Thyroid gland (tissue), 4 donors: ENCODE results near the gene ESPN. TPM values are rescaled to one million over a fixed set of nuclear protein-coding genes. Genes with fewer than 3 reads are reported as not detected.

Experiments
- DNase-seq, 2 donors: peaks; one replicate each; pipeline ENCODE4 v3.0.0-alpha.2; 2019
- H3K27ac ChIP-seq, 3 donors: fragments of 200-600 bp; sonication (generic); 1 replicate in 2 of 3; 2 replicates in 1 of 3; pipeline ENCODE4 v1.5.1; 2016 to 2019; ENCODE audit warnings: mild to moderate bottlenecking in 1 of 3, moderate library complexity in 1 of 3
- H3K27me3 ChIP-seq: fragments of 200-600 bp; sonication (generic); one replicate; pipeline ENCODE4 v1.5.1; 2019
- H3K36me3 ChIP-seq, 2 donors: fragments of 200-600 bp; sonication (generic); one replicate each; pipeline ENCODE4 v1.5.1; 2016 to 2019
- H3K4me1 ChIP-seq, 2 donors: fragments of 200-600 bp; sonication (generic); one replicate each; pipeline ENCODE4 v1.5.1; 2017 to 2019
- H3K4me3 ChIP-seq, 3 donors: fragments of 200-600 bp; sonication (generic); replicated peaks in 1 of 3; 1 replicate in 2 of 3; 2 replicates in 1 of 3; pipeline ENCODE4 v1.5.1; 2016; ENCODE audit warnings: mild to moderate bottlenecking in 1 of 3
- H3K9me3 ChIP-seq: fragments of 200-600 bp; sonication (generic); one replicate; pipeline ENCODE4 v1.5.1; 2017
- POLR2A ChIP-seq, 2 donors: fragments of 450-650 bp; IDR thresholded peaks; one replicate each; pipeline ENCODE4 v1.6.1; 2017; ENCODE audit warnings: antibody characterized with exemption in 2 of 2, mild to moderate bottlenecking in 2 of 2, moderate library complexity in 1 of 2
- WGBS, 2 donors: methylation state at CpG; one replicate each; pipeline ENCODE4 v1.1.5; 2017; 5-methylcytosine and 5-hydroxymethylcytosine counted together
- intact Hi-C: fragments of 100-400 bp; cut with DNase I; formaldehyde crosslinking; loops from one replicate; pipeline ENCODE4 v1.15.1; 2023
- total RNA-seq, 4 donors: library from RNA; depleted of rRNA; stranded (reverse); fragments of >200 nt; gene quantifications; one replicate each; pipeline ENCODE4 v1.2.3, GENCODE V29; 2016
- TF ChIP-seq, protein P1 (sequence below), 6 experiments: fragments of 200-600 bp in 3 of 6; fragments of 450-650 bp in 3 of 6; sonication (generic) in 3 of 6; IDR thresholded peaks; one replicate each; pipeline ENCODE4 v1.5.1; 2016 to 2019; ENCODE audit warnings: antibody characterized with exemption in 6 of 6, mild to moderate bottlenecking in 2 of 6, inconsistent platforms in 1 of 6, moderate library complexity in 1 of 6

The ESPN gene
- total RNA-seq, 4 donors from 2014 or later = 0.67 to 5.2 TPM; not detected in 2

DNA sequence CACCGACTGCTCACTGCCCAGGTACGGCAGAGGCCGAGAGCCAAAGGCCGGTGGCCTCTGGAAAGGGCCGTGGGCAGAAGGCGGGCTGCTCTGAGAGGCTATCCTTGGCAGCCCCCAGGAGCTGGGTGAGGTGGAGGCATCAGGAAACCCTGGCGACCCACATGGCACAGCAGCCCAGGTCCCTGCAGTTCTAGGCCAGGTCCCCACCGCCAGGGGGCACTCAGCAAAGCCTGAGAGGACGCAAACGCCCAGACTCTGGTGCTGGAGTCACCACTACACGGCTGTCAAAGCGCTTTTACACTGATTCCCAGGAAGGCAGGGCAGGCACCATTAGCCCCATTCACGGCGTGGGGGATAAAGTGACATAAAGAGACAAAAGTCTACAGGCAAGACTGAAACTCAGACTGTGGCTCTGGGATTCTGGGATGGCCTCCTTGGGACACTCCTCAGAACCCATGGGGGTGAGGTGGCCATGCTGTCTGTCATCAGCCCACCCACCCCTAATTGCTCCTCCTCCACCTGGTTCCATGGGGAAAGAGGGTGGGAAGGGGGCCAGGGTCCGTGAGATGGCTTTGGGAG, 61.9 kb downstream of the ESPN start:
- TF ChIP-seq POLR2A (IDR thresholded peaks at IDR 0.05) = no peak
- TF ChIP-seq, protein P1, sequence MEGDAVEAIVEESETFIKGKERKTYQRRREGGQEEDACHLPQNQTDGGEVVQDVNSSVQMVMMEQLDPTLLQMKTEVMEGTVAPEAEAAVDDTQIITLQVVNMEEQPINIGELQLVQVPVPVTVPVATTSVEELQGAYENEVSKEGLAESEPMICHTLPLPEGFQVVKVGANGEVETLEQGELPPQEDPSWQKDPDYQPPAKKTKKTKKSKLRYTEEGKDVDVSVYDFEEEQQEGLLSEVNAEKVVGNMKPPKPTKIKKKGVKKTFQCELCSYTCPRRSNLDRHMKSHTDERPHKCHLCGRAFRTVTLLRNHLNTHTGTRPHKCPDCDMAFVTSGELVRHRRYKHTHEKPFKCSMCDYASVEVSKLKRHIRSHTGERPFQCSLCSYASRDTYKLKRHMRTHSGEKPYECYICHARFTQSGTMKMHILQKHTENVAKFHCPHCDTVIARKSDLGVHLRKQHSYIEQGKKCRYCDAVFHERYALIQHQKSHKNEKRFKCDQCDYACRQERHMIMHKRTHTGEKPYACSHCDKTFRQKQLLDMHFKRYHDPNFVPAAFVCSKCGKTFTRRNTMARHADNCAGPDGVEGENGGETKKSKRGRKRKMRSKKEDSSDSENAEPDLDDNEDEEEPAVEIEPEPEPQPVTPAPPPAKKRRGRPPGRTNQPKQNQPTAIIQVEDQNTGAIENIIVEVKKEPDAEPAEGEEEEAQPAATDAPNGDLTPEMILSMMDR (IDR thresholded peaks at IDR 0.05) = peak; percentile 51 to 86 (median 80)
- Histone ChIP-seq H3K4me1 (peaks cover 10 to 39% of the 10 kb centered on the region in 2 donors), H3K36me3 (no peaks in the 10 kb centered on the region), H3K9me3 (no peaks in the 10 kb centered on the region), H3K27me3 (peaks cover 3% of the 10 kb centered on the region), H3K27ac (no peak overlapping the region), H3K4me3 (no peak overlapping the region)
- WGBS, 2 donors = 5 to 7% methylated on average over 4 to 8 of the region's 15 CpGs
- intact Hi-C loops = loop anchor here (5.0 kb wide), 1 partner anchor 161 kb away; no protein-coding TSS in a partner anchor
- DNase-seq = peak; percentile 84 to 88

DNA sequence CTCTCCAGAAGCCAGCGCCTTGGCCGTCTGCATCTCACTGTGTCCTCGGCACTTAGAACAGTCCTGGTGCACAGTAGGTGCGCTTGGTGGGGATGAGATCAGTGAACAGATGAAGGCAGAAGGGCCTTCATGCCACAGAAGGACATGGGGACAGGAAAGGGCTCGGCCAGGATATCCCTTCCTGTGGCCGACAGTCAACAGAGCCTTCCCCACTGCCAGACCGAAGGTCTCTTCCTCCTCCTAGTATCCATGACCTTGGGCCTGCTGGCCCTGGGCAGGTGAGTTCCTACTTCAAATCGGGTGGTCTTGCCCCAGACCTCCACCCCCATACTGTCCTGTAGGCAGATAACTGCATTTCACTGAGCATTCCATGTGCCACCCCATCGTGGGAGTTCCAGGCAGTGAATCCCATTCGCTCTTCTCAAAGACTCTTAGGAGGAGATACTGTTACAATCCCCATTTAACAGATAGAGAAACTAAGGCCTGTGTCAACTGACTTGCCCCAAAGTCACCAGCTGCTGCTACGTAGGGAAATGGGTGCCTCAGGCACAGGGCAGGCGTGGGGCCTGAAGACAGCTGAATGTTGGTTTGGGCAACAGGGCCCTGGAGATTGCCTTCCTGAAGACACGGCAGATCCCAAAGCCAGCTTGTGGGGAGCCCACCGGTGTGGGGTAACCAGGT, 63.4 kb downstream of the ESPN start:
- Histone ChIP-seq H3K36me3 (no peaks in the 10 kb centered on the region), H3K9me3 (no peaks in the 10 kb centered on the region), H3K27ac (no peak overlapping the region), H3K4me1 (peaks cover 10 to 46% of the 10 kb centered on the region in 2 donors), H3K27me3 (peaks cover 3% of the 10 kb centered on the region), H3K4me3 (no peak overlapping the region)
- intact Hi-C loops = loop anchor here (5.0 kb wide), 1 partner anchor 159 kb away; no protein-coding TSS in a partner anchor
- no peak for DNase-seq
- 85 to 92% methylated on average over 11 to 14 of the region's 14 CpGs for WGBS, 2 donors
- TF ChIP-seq POLR2A (IDR thresholded peaks at IDR 0.05) = no peak

DNA sequence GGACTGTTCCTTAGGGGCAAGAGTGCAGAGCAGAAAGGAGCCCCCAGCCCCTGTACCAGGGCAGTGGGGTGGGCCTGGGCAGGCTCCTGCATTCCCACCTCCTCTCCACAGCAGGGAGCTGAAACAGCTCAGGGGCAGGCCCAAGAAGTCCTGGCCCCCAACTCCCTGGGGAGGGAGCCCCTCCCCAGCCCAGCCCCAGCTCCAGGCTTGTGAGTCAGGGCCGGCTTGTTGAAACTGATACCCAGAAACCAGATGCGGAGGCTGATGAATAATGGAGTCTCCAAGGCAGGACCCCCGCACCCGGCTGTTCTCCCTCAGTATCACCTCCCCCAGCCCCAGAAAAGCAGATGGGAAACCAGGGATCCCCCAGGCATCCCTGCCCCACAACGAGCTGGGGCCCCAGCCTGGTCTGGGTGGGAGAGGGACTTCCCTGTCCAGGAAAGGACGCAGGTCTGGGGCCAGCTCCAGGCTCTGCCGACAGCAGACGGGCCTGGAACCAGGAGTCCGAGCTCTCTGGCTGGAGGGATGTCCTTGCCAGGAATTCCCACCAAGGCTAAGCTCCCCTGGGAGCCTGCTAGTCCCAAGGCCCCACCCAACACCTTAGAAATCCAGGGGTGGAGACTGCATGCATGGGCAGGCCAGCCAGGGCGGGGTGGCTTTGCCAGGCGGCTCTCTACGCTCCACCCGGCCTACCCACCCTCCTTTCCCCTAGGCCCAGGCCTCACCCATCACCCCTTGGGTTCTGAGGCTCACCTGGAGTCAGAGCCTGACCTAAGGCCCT, 64.2 kb downstream of the ESPN start:
- no peak overlapping the region for H3K4me3 ChIP-seq

DNA sequence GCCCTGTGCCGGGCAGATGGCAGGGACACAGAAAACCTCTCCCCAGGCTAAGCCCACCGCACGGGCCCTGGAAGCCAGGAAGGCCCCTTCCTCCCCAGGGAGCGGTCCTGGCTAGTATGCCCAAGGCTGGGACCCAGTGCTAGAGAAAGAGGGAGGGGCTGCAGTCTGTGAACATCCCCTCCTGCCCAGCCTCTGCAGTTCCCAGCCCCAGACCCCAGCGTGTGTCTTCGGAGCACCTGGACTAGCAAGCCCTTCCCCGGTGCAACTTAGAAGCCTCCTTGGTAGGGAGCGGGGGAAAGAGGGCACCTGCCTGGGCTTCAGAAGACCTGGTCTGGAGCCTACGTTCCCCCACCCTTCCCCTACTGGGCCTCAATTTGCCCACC, 64.8 kb downstream of the ESPN start:
- Histone ChIP-seq H3K9me3 (no peaks in the 10 kb centered on the region), H3K4me1 (peaks cover 10 to 46% of the 10 kb centered on the region in 2 donors), H3K4me3 (no peak overlapping the region), H3K27ac (no peak overlapping the region), H3K27me3 (peaks cover 3% of the 10 kb centered on the region), H3K36me3 (no peaks in the 10 kb centered on the region)
- no peak for DNase-seq
- intact Hi-C loops = loop anchor here (5.0 kb wide), 1 partner anchor 158 kb away; no protein-coding TSS in a partner anchor
- WGBS, 2 donors = 85 to 89% methylated on average over 5 to 7 of the region's 9 CpGs
- peak in 1 of 2 donors; percentile 24 for TF ChIP-seq POLR2A (IDR thresholded peaks at IDR 0.05)
- TF ChIP-seq, protein P1 (IDR thresholded peaks at IDR 0.05) = no peak

More for the DNA sequence above, 64.2 kb downstream of the ESPN start:
- Histone ChIP-seq H3K27me3 (peaks cover 3% of the 10 kb centered on the region), H3K27ac (no peak overlapping the region), H3K36me3 (no peaks in the 10 kb centered on the region), H3K4me1 (peaks cover 10 to 46% of the 10 kb centered on the region in 2 donors), H3K9me3 (no peaks in the 10 kb centered on the region)
- no peak for DNase-seq
- TF ChIP-seq, protein P1 (IDR thresholded peaks at IDR 0.05) = no peak
- TF ChIP-seq POLR2A (IDR thresholded peaks at IDR 0.05) = no peak
- WGBS, 2 donors = 59 to 71% methylated on average over 4 to 10 of the region's 13 CpGs
- intact Hi-C loops = loop anchor here (5.0 kb wide), 1 partner anchor 159 kb away; no protein-coding TSS in a partner anchor

DNA sequence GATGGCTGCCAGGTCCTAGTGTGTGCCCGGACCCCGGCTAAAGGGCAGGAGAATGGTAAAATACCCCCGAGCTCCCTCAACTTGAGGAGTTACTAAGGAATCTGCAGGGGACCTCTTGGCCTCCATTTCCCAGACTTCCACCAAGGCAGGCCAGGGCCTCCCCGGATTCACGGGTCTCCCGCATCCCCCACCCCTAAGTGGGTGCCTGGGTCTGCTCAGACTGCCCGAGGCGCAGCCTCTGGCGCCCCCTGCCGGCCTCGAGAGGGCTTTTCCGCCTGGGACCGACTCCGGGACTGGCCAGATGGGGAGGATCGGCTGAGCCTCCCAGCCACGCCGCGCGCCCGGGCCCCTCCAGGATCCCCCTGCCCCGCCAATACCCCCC, 65.2 kb downstream of the ESPN start:
- intact Hi-C loops = loop anchor here (5.0 kb wide), 1 partner anchor 158 kb away; no protein-coding TSS in a partner anchor
- TF ChIP-seq, protein P1 (IDR thresholded peaks at IDR 0.05) = peak; percentile 57 to 97 (median 80)
- no peak for TF ChIP-seq POLR2A (IDR thresholded peaks at IDR 0.05)
- Histone ChIP-seq H3K27me3 (peaks cover 3% of the 10 kb centered on the region), H3K4me3 (peak overlapping the region; percentile 25 to 50 (median 40)), H3K4me1 (peaks cover 10 to 46% of the 10 kb centered on the region in 2 donors), H3K36me3 (no peaks in the 10 kb centered on the region), H3K27ac (no peak overlapping the region), H3K9me3 (no peaks in the 10 kb centered on the region)
- peak; percentile 59 to 65 for DNase-seq
- WGBS, 2 donors = 9 to 23% methylated on average over 10 to 11 of the region's 21 CpGs
